K562 (cell line): Measurements from ENCODE around the gene MYO15B. TPM values are rescaled to one million over a fixed set of nuclear protein-coding genes. Genes with fewer than 3 reads are reported as not detected.

Source experiments
- ATAC-seq: fragments of 200-7000 bp; cut with Tn5 transposase; 3 replicates; pipeline ENCODE4 v1.9.1; 2020; ENCODE audit warnings: moderate library complexity
- BruUV-seq: library from RNA; stranded (reverse); fragments of 400-500 nt; replicated peaks from 2 replicates; lab custom pipeline; 2021; lab: Mats Ljungman, UMichigan
- CTCF ChIA-PET: fragments of 300-600 bp; formaldehyde crosslinking; extraction: SDS; loops from one replicate; lab custom pipeline; 2021; ENCODE audit warnings: low intra/inter-chr PET ratio; lab: Yijun Ruan, JAX
- POLR2A ChIA-PET: fragments of 300-600, 350-650 bp; sonication (Branson Sonifier 250); formaldehyde crosslinking; extraction: SDS; loops from one replicate; lab custom pipeline; 2021; ENCODE audit warnings: antibody characterized with exemption, inconsistent platforms; lab: Yijun Ruan, JAX
- DNase-seq, 4 experiments: peaks; one replicate each; pipeline versions ENCODE4 v3.0.0 to v3.0.0-alpha.2; 2011 to 2018; ENCODE audit warnings: low spot score in 3 of 4, mixed read lengths in 3 of 4; ENCODE audit errors: extremely low read depth in 1 of 4
- FAIRE-seq: peaks from 2 replicates; lab custom pipeline; 2011; peaks lifted over from hg19 to GRCh38; lab: Jason Lieb, UNC
- H2AFZ ChIP-seq: 2 replicates; pipeline ENCODE4 v1.6.0; 2011; ENCODE audit warnings: low read depth, low read length, control low read depth, inconsistent platforms
- H3K27ac ChIP-seq: fragments of 200-600 bp; 3 replicates; pipeline ENCODE4 v1.8.0; 2011; ENCODE audit warnings: low read depth, mild to moderate bottlenecking, control low read depth, inconsistent platforms, low read length, moderate library complexity, mixed read lengths; ENCODE audit errors: extremely low read depth
- H3K27me3 ChIP-seq, 2 experiments: fragments of 300-600 bp in 1 of 2; 2 replicates in 1 of 2; 3 replicates in 1 of 2; pipeline versions ENCODE4 v1.6.0 to v1.8.0; 2011; ENCODE audit warnings: inconsistent platforms in 2 of 2, low read length in 2 of 2, mild to moderate bottlenecking in 1 of 2, mixed read lengths in 1 of 2, moderate library complexity in 1 of 2; ENCODE audit not compliant: control insufficient read depth in 2 of 2, insufficient read depth in 2 of 2
- H3K36me3 ChIP-seq: fragments of 300-600 bp; 3 replicates; pipeline ENCODE4 v1.8.0; 2011; ENCODE audit warnings: mild to moderate bottlenecking, low read length, inconsistent platforms; ENCODE audit not compliant: control insufficient read depth, insufficient read depth
- H3K4me1 ChIP-seq, 2 experiments: fragments of 200-600 bp in 1 of 2; replicated peaks in 1 of 2; 2 replicates in 1 of 2; 3 replicates in 1 of 2; pipeline versions ENCODE4 v1.5.1 to v1.8.0; 2011; ENCODE audit warnings: inconsistent platforms in 2 of 2, low read length in 2 of 2, mild to moderate bottlenecking in 1 of 2, mixed read lengths in 1 of 2, moderate library complexity in 1 of 2; ENCODE audit not compliant: control insufficient read depth in 2 of 2, insufficient read depth in 2 of 2
- H3K4me2 ChIP-seq: 2 replicates; pipeline ENCODE4 v1.6.1; 2011; ENCODE audit warnings: low read length, control low read depth, inconsistent platforms, mixed read lengths; ENCODE audit not compliant: insufficient read depth
- H3K4me3 ChIP-seq: fragments of 200-600 bp; sonication (generic), shearing (Covaris generic); 2 replicates; pipeline ENCODE4 v1.5.1; 2016; ENCODE audit warnings: control low read depth, inconsistent platforms
- H3K79me2 ChIP-seq: fragments of 200-600 bp; 3 replicates; pipeline ENCODE4 v1.8.0; 2011; ENCODE audit warnings: low read length, inconsistent platforms; ENCODE audit not compliant: control insufficient read depth, insufficient read depth
- H3K9ac ChIP-seq, 2 experiments: 2 replicates each; pipeline versions ENCODE4 v1.6.0 to v1.6.1; 2011; ENCODE audit warnings: low read depth in 2 of 2, low read length in 2 of 2, control low read depth in 1 of 2, inconsistent platforms in 1 of 2, mild to moderate bottlenecking in 1 of 2, mixed read lengths in 1 of 2; ENCODE audit not compliant: insufficient read depth in 1 of 2
- H3K9me1 ChIP-seq: one replicate; pipeline ENCODE4 v1.6.0; 2011; ENCODE audit warnings: inconsistent platforms, mild to moderate bottlenecking, low read length, moderate library complexity; ENCODE audit not compliant: control insufficient read depth, insufficient read depth
- H3K9me3 ChIP-seq: replicated peaks from 2 replicates; pipeline ENCODE4 v1.5.1; 2011; ENCODE audit warnings: low read depth, low read length, inconsistent platforms; ENCODE audit not compliant: control insufficient read depth, insufficient read depth
- H4K20me1 ChIP-seq: replicated peaks from 2 replicates; pipeline ENCODE4 v1.6.1; 2011; ENCODE audit warnings: low read length, inconsistent platforms, mixed read lengths; ENCODE audit not compliant: control insufficient read depth, insufficient read depth
- JUND ChIP-seq, 2 experiments: IDR thresholded peaks; 2 replicates in 1 of 2; 3 replicates in 1 of 2; pipeline ENCODE4 v1.6.1; 2011; ENCODE audit warnings: borderline replicate concordance in 2 of 2, low read depth in 2 of 2, low read length in 2 of 2, improper control_type of control experiment in 1 of 2, missing biosample characterization in 1 of 2, missing genetic modification characterization in 1 of 2, missing genetic modification reagents in 1 of 2
- ZBTB33 ChIP-seq: sonication (generic); formaldehyde crosslinking; IDR thresholded peaks from 2 replicates; pipeline ENCODE4 v1.8.1; 2023; ENCODE audit warnings: mild to moderate bottlenecking, missing genetic modification reagents
- WGBS: fragments of 100-300 bp; shearing (Covaris generic); methylation state at CpG from one replicate; pipeline ENCODE4 v1.1.6; 2016; ENCODE audit warnings: low coverage, mixed read lengths; ENCODE audit not compliant: insufficient coverage; ENCODE audit errors: missing lambda C conversion rate; 5-methylcytosine and 5-hydroxymethylcytosine counted together
- in situ Hi-C: fragments of 300-500 bp; cut with MboI; formaldehyde crosslinking; loops from 4 replicates; pipeline ENCODE4 v1.15.0; 2018; ENCODE audit warnings: inconsistent platforms, mixed read lengths
- intact Hi-C: fragments of 100-400 bp; cut with micrococcal nuclease; formaldehyde crosslinking; loops from 2 replicates; pipeline ENCODE4 v1.14.2; 2022
- polyA plus RNA-seq, 8 experiments: library from polyadenylated mRNA; depleted of rRNA in 4 of 8; stranded (reverse) in 5 of 8; unstranded in 3 of 8; fragments of >200 nt; fragmentation: Nextera tagmentation in 2 of 8; fragmentation: Illumina TruSeq in 1 of 8; extraction: Ambion mirVana in 2 of 8; extraction: Trizol in 1 of 8; gene quantifications; 2 replicates each; pipeline versions ENCODE4 v1.2.1 to v1.2.3, GENCODE V29; 2011 to 2014; ENCODE audit warnings: inconsistent platforms in 1 of 8, missing spikeins in 1 of 8
- total RNA-seq, 7 experiments: library from RNA; depleted of rRNA in 6 of 7; stranded (reverse); fragments of >200 nt in 6 of 7; fragmentation: Illumina TruSeq in 2 of 7; extraction: Trizol in 2 of 7; gene quantifications; 2 replicates each; pipeline versions ENCODE4 v1.2.1 to v1.2.3, GENCODE V29; 2011 to 2021; ENCODE audit warnings: low replicate concordance in 1 of 7

MYO15B gene
- total and polyA plus RNA-seq, 9 of the 15 experiments (the other 6 are each of a cell fraction or from before 2014, with no cell fraction given), result 0.05 to 3.1 (median 0.83) TPM; not detected in 2

GRCh38 chr17:75563063-75563758 lies 24.4 kb upstream of the MYO15B start:
- BruUV-seq, result no TSS peak
- Histone ChIP-seq H2AFZ (no peak overlapping the region), H3K4me3 (no peak overlapping the region), H3K9ac (peak overlapping the region in 1 of 2 experiments; percentile 17; a peak in 1 of 4 replicates), H3K79me2 (no peaks in the 10 kb centered on the region), H3K36me3 (peaks cover 13% of the 10 kb centered on the region; the same call in 1 of the 3 replicates), H3K9me3 (no peaks in the 10 kb centered on the region), H3K4me2 (no peak overlapping the region), H4K20me1 (no peaks in the 10 kb centered on the region), H3K27me3 (no peaks in the 10 kb centered on the region), H3K4me1 (peaks cover 0 to 20% of the 10 kb centered on the region in 2 experiments; a peak in 3 of 5 replicates), H3K9me1 (peaks cover 3% of the 10 kb centered on the region), H3K27ac (no peak overlapping the region)
- in situ Hi-C loops (no loop called here), intact Hi-C loops (no loop called here)
- TF ChIP-seq JUND (IDR thresholded peaks at IDR 0.05; ENCODE audit: borderline replicate concordance, low read depth, low read length) (no peak), JUND (tag; IDR thresholded peaks at IDR 0.05; ENCODE audit: borderline replicate concordance, low read depth, low read length) (no peak), ZBTB33 (CRISPR knock-in tag) (peak; percentile 81)
- DNase-seq (no peak), ATAC-seq (no peak), FAIRE-seq (no peak)
- WGBS, result 78% methylated on average over 27 of the region's 28 CpGs
- ChIA-PET POLR2A (no interaction called here), CTCF (no interaction called here)
